BJ (cell line): ENCODE data around the gene MTMR12. TPM values are rescaled to one million over a fixed set of nuclear protein-coding genes. Genes with fewer than 3 reads are reported as not detected.

Experiments used
- CTCF ChIA-PET: fragments of 350-600 bp; formaldehyde crosslinking; extraction: SDS; loops from one replicate; lab custom pipeline; 2021; ENCODE audit warnings: antibody characterized with exemption, inconsistent platforms; lab: Yijun Ruan, JAX
- POLR2A ChIA-PET: fragments of 300-600 bp; sonication (Branson Sonifier 250); formaldehyde crosslinking; extraction: SDS; loops from one replicate; lab custom pipeline; 2021; ENCODE audit warnings: antibody characterized with exemption; lab: Charles Lee
- DNase-seq: peaks from one replicate; pipeline ENCODE4 v3.0.0-alpha.2; 2011; ENCODE audit warnings: low read depth
- H3K27me3 ChIP-seq: 2 replicates; pipeline ENCODE4 v1.6.0; 2011; ENCODE audit warnings: low read length; ENCODE audit not compliant: control insufficient read depth, insufficient read depth
- H3K36me3 ChIP-seq: 2 replicates; pipeline ENCODE4 v1.5.1; 2011; ENCODE audit warnings: low read length; ENCODE audit not compliant: control insufficient read depth, insufficient read depth
- H3K4me3 ChIP-seq: 2 replicates; pipeline ENCODE4 v1.5.1; 2011; ENCODE audit warnings: low read depth, mild to moderate bottlenecking, control low read depth, low read length
- polyA plus RNA-seq: library from polyadenylated mRNA; depleted of rRNA; stranded (reverse); fragments of >200 nt; gene quantifications from 2 replicates; pipeline ENCODE4 v1.2.3, GENCODE V29; 2011
- TF ChIP-seq, protein P1 (sequence below): IDR thresholded peaks from 2 replicates; pipeline ENCODE4 v1.5.1; 2011; ENCODE audit warnings: low read depth, mild to moderate bottlenecking, control low read depth, inconsistent platforms, low read length, moderate library complexity; ENCODE audit not compliant: insufficient read depth

Gene MTMR12
- polyA plus RNA-seq, 1 experiment = 11.1 TPM

DNA sequence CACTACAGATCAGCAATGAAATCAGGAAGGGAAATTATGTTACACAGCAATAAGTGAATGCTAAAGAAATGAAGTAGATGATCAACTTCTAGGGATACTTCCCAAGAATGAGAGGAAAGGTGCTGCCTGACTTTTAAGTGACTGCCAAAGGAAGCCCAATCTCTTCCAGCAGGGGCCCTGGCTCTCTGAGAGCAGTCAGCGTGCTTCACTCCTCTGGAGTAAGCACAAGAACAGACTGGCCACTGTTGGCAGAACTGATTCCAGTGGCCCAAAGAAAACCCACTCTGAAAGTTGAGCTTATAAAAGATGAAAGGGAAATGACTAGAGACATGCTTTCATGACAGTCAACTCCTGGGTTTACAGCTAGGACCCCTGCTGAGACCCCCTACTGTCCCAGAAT, 41.8 kb downstream of the MTMR12 start:
- DNase-seq = no peak
- TF ChIP-seq, protein P1, sequence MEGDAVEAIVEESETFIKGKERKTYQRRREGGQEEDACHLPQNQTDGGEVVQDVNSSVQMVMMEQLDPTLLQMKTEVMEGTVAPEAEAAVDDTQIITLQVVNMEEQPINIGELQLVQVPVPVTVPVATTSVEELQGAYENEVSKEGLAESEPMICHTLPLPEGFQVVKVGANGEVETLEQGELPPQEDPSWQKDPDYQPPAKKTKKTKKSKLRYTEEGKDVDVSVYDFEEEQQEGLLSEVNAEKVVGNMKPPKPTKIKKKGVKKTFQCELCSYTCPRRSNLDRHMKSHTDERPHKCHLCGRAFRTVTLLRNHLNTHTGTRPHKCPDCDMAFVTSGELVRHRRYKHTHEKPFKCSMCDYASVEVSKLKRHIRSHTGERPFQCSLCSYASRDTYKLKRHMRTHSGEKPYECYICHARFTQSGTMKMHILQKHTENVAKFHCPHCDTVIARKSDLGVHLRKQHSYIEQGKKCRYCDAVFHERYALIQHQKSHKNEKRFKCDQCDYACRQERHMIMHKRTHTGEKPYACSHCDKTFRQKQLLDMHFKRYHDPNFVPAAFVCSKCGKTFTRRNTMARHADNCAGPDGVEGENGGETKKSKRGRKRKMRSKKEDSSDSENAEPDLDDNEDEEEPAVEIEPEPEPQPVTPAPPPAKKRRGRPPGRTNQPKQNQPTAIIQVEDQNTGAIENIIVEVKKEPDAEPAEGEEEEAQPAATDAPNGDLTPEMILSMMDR = no peak
- Histone ChIP-seq H3K36me3 (peaks cover 7% of the 10 kb centered on the region), H3K27me3 (no peaks in the 10 kb centered on the region), H3K4me3 (no peak overlapping the region)
- ChIA-PET CTCF (interaction anchor here (0.7 to 1.6 kb wide), 3 partner anchors 14 to 1152 kb away, joined by 3 to 4 read pairs (median 3); no protein-coding TSS in a partner anchor), POLR2A (interaction anchor here (0.6 kb wide), 1 partner anchor 30 kb away, joined by 3 read pairs; no protein-coding TSS in a partner anchor)

DNA sequence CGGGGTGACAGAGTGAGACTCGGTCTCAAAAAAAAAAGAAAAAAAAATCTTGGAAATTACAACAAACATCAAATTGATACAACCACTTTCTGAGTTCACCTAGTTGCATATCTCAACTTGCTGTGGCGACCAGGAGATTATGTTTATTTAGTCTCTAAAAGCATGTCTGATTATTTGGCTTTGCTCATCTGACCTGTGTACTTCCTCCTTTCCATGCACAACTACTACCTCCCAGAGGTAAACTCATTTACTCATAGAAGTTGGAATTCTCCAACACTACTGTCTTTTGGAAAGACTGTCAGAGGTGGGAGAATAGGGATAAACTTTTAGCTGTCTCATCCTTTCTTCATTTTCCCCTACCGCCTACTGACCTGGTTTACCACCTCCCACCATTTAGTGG, 42.6 kb downstream of the MTMR12 start:
- Histone ChIP-seq H3K27me3 (no peaks in the 10 kb centered on the region), H3K36me3 (peaks cover 7% of the 10 kb centered on the region), H3K4me3 (no peak overlapping the region)
- ChIA-PET POLR2A (no interaction called here), CTCF (interaction anchor here (1.4 kb wide), 1 partner anchor 14 kb away, joined by 4 read pairs; no protein-coding TSS in a partner anchor)
- TF ChIP-seq, protein P1 = no peak
- DNase-seq = no peak

DNA sequence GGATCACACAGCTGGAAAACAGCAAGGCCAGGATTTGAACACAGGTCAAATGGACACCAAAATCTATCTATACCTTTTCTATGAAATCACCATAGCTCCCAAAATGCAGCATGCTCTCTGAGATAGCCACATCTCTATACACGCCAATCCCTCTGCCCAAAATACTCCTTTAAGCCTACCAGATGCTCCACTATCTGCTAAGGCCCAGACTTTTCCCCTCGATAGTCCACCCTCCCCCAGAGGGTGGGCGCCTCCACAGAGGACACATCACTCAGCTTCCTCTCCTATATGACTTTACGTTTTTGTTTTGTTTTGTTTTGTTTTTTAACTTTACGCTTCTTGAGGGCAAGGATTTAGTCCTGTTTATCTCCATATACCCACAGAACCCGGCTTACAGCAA, 46.8 kb downstream of the MTMR12 start:
- Histone ChIP-seq H3K4me3 (no peak overlapping the region), H3K27me3 (no peaks in the 10 kb centered on the region), H3K36me3 (peaks cover 1% of the 10 kb centered on the region)
- ChIA-PET POLR2A (no interaction called here), CTCF (no interaction called here)
- TF ChIP-seq, protein P1 = no peak
- DNase-seq = no peak

DNA sequence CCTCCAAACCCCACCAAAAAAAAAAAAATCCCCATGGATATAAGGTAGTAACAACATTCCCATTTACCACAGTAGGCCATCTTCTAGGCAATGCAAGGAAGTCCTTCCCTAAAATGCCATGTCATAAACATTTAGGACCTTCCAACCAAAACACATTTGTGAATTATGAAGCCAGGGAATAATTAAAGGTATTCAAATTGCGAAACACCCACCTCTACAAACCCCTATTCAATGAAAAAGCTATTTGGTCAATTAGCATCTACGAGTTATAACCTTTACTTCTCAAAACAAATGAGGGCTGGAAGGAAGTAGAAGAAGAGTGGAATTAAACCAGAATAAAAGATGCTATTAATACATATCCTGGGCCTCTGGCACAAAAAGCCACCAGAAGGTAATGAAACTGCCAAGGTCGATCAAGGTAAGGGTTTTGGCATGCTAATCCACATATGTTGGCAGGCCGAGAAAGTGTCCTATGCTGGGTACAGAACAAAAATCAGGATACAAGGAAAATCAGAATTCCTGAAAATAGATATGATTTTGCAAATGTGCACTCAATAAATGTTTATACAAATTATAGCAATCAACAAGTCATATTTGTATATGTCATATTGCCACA, 47.7 kb downstream of the MTMR12 start:
- CTCF ChIA-PET = no interaction called here
- peaks cover 1% of the 10 kb centered on the region for H3K36me3 ChIP-seq
- DNase-seq = no peak
- TF ChIP-seq, protein P1 = no peak
- no peaks in the 10 kb centered on the region for H3K27me3 ChIP-seq
- POLR2A ChIA-PET = no interaction called here
- H3K4me3 ChIP-seq = no peak overlapping the region

DNA sequence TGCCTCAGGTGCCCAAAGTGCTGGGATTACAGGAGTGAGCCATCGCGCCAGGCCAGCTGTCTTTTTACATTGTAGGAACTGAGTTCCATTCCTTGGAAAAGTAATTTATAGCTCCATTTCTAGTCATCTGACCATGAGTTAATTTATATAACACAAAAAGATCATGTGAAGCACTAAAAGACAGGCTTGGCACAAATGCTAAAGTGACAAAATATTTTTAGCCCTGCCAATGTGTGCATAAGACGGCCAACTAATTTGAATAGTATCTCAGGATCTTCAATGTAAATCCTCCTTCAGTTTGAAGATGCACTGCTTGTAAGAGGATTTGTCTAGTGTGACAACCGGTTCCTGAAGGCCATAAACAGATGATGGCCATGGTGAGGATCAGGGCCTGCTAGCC, 49.1 kb downstream of the MTMR12 start:
- ChIA-PET POLR2A (no interaction called here), CTCF (interaction anchor here (1.5 kb wide), 1 partner anchor 76 kb away, joined by 3 read pairs; no protein-coding TSS in a partner anchor)
- Histone ChIP-seq H3K27me3 (no peaks in the 10 kb centered on the region), H3K4me3 (no peak overlapping the region), H3K36me3 (peaks cover 1% of the 10 kb centered on the region)
- TF ChIP-seq, protein P1 = no peak
- DNase-seq = no peak
